Stimulated activated CD4-positive, alpha-beta T cell treated with anti-CD3 and anti-CD28 coated beads, TNF-alpha, amount 100 ng/mL, for 4 hours (primary cell): ENCODE results near the gene ARRDC2.

Experiments
- DNase-seq, 3 experiments: peaks; one replicate each; pipeline ENCODE4 v3.0.0-alpha.2; 2020; ENCODE audit warnings: low read depth in 3 of 3

The ARRDC2 gene

DNA sequence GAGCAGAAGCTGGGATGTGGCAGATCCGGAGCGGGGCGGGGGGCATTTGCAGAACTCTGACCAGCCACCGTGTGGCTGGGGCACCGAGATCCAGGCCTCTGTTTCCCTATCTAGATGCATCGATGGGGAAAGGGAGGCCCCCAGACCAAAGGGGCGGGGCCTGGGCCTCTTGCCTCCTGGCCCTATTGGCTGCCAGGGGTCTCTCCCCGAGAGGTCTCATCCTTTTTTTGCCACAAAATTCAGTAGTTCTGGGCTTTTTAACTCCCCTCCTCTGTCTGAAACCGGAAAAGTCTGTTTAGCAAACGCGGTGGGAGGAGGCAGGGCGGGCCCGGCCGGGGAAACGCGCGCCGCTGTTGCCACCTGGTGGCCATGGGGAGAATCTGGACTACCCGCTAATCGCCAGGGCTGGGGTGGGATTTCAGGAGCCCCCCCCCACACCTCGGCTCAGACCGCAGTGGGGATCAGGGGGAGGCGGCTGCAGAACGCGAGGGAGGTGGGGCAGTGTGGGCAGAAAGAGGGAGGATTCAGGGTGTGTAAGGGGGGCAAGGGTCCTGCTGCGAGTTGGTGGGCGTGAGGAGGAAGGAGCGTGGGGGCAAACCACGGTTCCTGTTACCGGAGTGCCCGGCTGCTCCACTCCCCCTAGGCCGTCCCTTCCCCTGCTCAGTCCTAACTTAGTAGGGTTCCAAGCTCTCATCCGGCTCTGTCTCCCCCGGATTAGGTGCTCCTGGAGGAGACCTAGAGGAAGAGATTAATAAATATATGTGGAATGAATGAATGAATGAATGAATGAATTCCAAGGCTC lies 50.4 kb downstream of the ARRDC2 start:
- DNase-seq, result peak; percentile 64 to 72 (median 65)

DNA sequence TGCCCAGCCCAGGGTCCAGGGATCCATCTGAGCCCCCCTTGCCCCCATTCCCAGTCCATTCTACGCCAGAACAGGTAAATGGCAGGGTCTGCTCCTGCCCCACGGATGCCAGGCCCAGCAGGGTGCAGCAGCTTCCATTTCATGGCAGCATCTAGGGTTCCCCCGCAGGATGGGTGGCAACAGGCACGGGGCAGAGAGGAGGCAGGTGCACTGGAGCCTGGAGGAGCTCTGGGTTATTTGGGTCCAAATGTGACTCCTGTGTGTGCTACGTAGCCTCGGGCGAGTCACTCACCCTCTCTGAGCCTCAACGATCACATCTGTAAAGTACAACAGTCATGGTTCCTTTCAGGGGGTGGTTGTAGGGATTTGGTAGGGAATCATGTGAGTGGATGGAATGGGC lies 51.3 kb downstream of the ARRDC2 start:
- DNase-seq, result no peak

DNA sequence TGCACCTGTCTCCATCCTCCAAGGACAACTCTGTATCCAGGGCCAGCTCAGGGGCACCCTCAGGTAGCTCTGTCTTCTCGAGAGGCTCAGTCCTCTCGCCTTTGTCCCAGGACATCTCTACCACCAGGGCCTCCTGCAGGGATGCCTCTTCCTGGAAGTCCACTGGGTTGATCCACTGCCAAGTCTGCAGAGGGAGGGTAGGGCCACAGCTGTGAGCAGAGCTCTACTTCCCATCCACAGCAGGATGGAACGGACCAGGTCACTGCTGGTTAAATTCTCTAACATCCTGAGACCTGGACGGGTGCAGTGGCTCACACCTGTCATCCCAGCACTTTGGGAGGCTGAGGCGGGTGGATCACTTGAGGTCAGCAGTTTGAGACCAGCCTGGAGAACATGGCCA lies 51.9 kb downstream of the ARRDC2 start:
- no peak for DNase-seq

DNA sequence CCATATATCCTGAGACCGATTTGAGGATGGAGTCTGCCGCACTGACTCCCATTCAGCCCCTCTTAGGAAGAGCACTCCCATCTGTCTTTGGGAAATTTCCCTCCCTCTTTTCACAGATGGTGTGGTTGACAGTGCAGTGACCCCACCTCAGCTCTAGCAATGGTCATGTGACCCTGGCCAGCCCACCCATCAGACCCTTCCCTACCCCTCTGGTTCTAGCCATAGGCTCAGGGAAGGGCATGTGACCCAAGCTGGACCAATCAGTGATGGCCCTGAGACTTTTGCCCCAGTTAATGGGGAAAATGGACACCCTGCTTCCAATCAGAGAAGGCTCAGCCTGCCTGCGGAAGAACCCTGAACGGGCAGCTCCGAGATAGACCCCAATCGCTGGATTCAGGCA lies 52.5 kb downstream of the ARRDC2 start:
- no peak for DNase-seq

DNA sequence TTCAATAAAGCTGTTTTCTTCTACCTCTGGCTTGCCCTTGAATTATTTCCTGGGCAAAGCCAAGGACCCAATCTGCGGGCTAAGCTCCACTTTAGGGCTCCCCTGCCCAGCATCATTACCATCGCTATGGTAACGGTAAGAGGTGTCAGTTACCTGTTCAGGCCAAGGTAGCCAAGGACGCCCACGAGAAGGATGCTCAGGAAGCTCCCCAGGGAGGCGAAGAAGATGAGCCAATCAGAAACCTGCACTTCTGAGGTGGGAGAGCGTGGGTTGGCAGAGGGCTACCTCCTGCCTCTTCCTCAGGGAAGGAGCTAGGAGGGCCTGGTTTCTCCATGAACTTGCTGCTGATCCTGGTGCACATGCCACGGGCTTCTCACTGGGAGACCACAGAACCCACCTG lies 54.1 kb downstream of the ARRDC2 start:
- DNase-seq, result no peak

DNA sequence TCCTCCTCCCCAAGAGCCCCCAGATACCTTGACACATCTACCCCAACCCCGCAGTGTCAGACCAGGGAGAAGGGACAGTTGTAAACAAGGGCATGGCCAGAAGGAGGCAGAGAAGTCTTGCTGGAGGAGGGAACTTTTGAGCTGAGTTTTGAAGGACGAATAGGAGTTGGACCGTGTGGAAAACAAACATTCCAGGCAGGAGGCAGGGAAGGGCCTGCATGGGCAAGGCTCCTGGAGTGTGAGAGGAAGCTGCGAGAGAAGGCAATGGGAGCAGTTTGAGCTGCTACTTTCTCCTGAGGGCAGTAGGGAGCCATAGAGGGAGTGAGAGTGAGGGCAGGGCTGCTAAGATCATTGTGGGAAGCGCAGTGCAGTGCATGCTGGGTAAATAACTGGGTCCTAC lies 55.5 kb downstream of the ARRDC2 start:
- DNase-seq, result no peak
